Measurements from ENCODE around the gene NUP37.

- TF ChIP-seq ZNF350 (tag by site-specific recombination; IDR thresholded peaks at IDR 0.05) (no peak), CTCF (tag by site-specific recombination; IDR thresholded peaks at IDR 0.05) (no peak), ZNF155 (tag by site-specific recombination; IDR thresholded peaks at IDR 0.05) (no peak), ZBTB11 (tag by site-specific recombination; conservative IDR thresholded peaks at IDR 0.05; ENCODE audit: low read depth) (no peak), ZNF133 (tag by site-specific recombination; IDR thresholded peaks at IDR 0.05) (no peak), ZNF704 (tag by site-specific recombination; IDR thresholded peaks at IDR 0.05) (no peak), YY1 (tag by site-specific recombination; IDR thresholded peaks at IDR 0.05) (no peak)
These were observed 972 bp upstream of the NUP37 start for GRCh38 chr12:102120886-102121285.
